Esophagus squamous epithelium (tissue), 5 donors: ENCODE results near the gene SPOCK1. TPM values are rescaled to one million over a fixed set of nuclear protein-coding genes. Genes with fewer than 3 reads are reported as not detected.
"Not testable (repeated sequence)": the region's sequence is repeated elsewhere in the genome, so short reads cannot be mapped to it uniquely, and the experiment has no call there.

Experiments
- DNase-seq: peaks from one replicate; lab custom pipeline; 2025; lab: John Stamatoyannopoulos, UW
- H3K27ac ChIP-seq, 4 donors: fragments of 200-600 bp; sonication (generic); one replicate each; pipeline ENCODE4 v1.5.1; 2016 to 2019; ENCODE audit warnings: mild to moderate bottlenecking in 1 of 4
- H3K27me3 ChIP-seq, 4 donors: fragments of 200-600 bp; sonication (generic); 1 replicate in 3 of 4; 2 replicates in 1 of 4; pipeline versions ENCODE4 v1.5.1 to v1.6.0; 2017 to 2021; ENCODE audit warnings: antibody characterized with exemption in 1 of 4
- H3K36me3 ChIP-seq, 3 donors: fragments of 200-600 bp; sonication (generic); one replicate each; pipeline ENCODE4 v1.5.1; 2016 to 2019
- H3K4me1 ChIP-seq, 3 donors: fragments of 200-600 bp; sonication (generic); one replicate each; pipeline ENCODE4 v1.5.1; 2017 to 2019
- H3K4me3 ChIP-seq, 4 donors: fragments of 200-600 bp; sonication (generic); 1 replicate in 3 of 4; 2 replicates in 1 of 4; pipeline ENCODE4 v1.5.1; 2016 to 2019; ENCODE audit warnings: mild to moderate bottlenecking in 2 of 4, moderate library complexity in 1 of 4
- H3K9me3 ChIP-seq, 3 donors: fragments of 200-600 bp; sonication (generic); one replicate each; pipeline ENCODE4 v1.5.1; 2016 to 2019
- POLR2A ChIP-seq, 4 donors: fragments of 450-650 bp; IDR thresholded peaks; one replicate each; pipeline ENCODE4 v1.6.1; 2017; ENCODE audit warnings: antibody characterized with exemption in 4 of 4, mild to moderate bottlenecking in 4 of 4, moderate library complexity in 3 of 4
- WGBS, 2 donors: methylation state at CpG; one replicate each; pipeline ENCODE4 v1.1.5; 2018; 5-methylcytosine and 5-hydroxymethylcytosine counted together
- intact Hi-C: fragments of 100-400 bp; cut with DNase I; formaldehyde crosslinking; loops from one replicate; pipeline ENCODE4 v1.15.0; 2022
- total RNA-seq, 4 donors: library from RNA; depleted of rRNA; stranded (reverse); fragments of >200 nt; gene quantifications; one replicate each; pipeline ENCODE4 v1.1.0, GENCODE V29; 2016
- TF ChIP-seq, protein P1 (sequence below), 6 experiments: fragments of 450-650 bp in 4 of 6; fragments of 200-600 bp in 2 of 6; sonication (generic) in 2 of 6; IDR thresholded peaks; one replicate each; pipeline ENCODE4 v1.5.1; 2016 to 2019; ENCODE audit warnings: antibody characterized with exemption in 6 of 6, mild to moderate bottlenecking in 4 of 6, moderate library complexity in 4 of 6
- donor health status: DM: yes; HTN: yes; CAD: no.

The SPOCK1 gene
- total RNA-seq, 4 donors from 2014 or later = 0.99 to 21.9 (median 8.1) TPM

GRCh38 chr5:137264041-137264440 is 235.1 kb downstream of the SPOCK1 start:
- intact Hi-C loops = no loop called here
- Histone ChIP-seq H3K4me3 (no peak overlapping the region), H3K36me3 (no peaks in the 10 kb centered on the region), H3K27me3 (peaks cover 0 to 12% (median 0%) of the 10 kb centered on the region in 4 donors), H3K27ac (no peak overlapping the region), H3K4me1 (no peaks in the 10 kb centered on the region), H3K9me3 (no peaks in the 10 kb centered on the region)
- no peak for DNase-seq
- WGBS, 2 donors = 88 to 90% methylated on average over 3 of the region's 3 CpGs
- TF ChIP-seq, protein P1, sequence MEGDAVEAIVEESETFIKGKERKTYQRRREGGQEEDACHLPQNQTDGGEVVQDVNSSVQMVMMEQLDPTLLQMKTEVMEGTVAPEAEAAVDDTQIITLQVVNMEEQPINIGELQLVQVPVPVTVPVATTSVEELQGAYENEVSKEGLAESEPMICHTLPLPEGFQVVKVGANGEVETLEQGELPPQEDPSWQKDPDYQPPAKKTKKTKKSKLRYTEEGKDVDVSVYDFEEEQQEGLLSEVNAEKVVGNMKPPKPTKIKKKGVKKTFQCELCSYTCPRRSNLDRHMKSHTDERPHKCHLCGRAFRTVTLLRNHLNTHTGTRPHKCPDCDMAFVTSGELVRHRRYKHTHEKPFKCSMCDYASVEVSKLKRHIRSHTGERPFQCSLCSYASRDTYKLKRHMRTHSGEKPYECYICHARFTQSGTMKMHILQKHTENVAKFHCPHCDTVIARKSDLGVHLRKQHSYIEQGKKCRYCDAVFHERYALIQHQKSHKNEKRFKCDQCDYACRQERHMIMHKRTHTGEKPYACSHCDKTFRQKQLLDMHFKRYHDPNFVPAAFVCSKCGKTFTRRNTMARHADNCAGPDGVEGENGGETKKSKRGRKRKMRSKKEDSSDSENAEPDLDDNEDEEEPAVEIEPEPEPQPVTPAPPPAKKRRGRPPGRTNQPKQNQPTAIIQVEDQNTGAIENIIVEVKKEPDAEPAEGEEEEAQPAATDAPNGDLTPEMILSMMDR (IDR thresholded peaks at IDR 0.05) = no peak

DNA sequence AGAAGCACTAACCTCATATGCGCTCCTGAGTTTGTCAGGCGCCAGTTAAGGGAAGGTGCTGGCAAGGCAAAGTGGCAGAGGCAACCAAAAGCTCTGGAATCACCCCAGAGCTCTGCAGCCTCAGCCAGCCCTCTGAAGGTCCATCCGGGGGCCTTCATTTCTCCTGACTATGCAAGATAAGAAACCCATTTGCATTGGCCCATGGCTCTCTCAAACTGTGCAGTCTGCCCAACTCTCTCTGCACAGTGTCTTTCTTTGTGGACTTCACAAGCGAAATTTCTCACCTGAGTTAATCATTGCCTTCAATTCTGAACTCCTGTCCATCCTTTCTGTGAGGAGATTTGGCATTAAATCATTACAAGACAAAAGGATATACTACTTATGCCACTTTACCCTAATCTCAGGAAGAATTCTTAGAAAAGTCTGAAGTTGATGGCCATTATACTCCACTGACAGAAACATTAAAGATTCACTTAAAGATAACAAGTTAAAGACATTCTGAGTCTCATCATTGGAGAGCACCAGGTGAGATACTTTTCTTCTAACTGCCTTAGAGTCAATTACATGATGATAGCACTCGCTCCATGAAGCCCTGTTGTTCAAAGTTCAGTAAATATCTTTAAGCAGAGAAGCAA is 235.6 kb downstream of the SPOCK1 start:
- TF ChIP-seq, protein P1 (IDR thresholded peaks at IDR 0.05) = no peak
- TF ChIP-seq POLR2A (IDR thresholded peaks at IDR 0.05) = no peak
- 57 to 68% methylated on average over 5 of the region's 5 CpGs for WGBS, 2 donors
- Histone ChIP-seq H3K4me3 (no peak overlapping the region), H3K36me3 (no peaks in the 10 kb centered on the region), H3K27ac (no peak overlapping the region), H3K4me1 (no peaks in the 10 kb centered on the region), H3K9me3 (no peaks in the 10 kb centered on the region), H3K27me3 (peaks cover 0 to 12% (median 0%) of the 10 kb centered on the region in 4 donors)
- no peak for DNase-seq
- intact Hi-C loops = no loop called here

GRCh38 chr5:137262818-137263217 is 236.3 kb downstream of the SPOCK1 start:
- DNase-seq = no peak
- Histone ChIP-seq H3K27me3 (peaks cover 0 to 12% (median 0%) of the 10 kb centered on the region in 4 donors), H3K4me1 (no peaks in the 10 kb centered on the region), H3K4me3 (no peak overlapping the region), H3K9me3 (no peaks in the 10 kb centered on the region), H3K36me3 (no peaks in the 10 kb centered on the region), H3K27ac (no peak overlapping the region)
- TF ChIP-seq, protein P1 (IDR thresholded peaks at IDR 0.05) = no peak
- no peak for TF ChIP-seq POLR2A (IDR thresholded peaks at IDR 0.05)
- intact Hi-C loops = no loop called here

DNA sequence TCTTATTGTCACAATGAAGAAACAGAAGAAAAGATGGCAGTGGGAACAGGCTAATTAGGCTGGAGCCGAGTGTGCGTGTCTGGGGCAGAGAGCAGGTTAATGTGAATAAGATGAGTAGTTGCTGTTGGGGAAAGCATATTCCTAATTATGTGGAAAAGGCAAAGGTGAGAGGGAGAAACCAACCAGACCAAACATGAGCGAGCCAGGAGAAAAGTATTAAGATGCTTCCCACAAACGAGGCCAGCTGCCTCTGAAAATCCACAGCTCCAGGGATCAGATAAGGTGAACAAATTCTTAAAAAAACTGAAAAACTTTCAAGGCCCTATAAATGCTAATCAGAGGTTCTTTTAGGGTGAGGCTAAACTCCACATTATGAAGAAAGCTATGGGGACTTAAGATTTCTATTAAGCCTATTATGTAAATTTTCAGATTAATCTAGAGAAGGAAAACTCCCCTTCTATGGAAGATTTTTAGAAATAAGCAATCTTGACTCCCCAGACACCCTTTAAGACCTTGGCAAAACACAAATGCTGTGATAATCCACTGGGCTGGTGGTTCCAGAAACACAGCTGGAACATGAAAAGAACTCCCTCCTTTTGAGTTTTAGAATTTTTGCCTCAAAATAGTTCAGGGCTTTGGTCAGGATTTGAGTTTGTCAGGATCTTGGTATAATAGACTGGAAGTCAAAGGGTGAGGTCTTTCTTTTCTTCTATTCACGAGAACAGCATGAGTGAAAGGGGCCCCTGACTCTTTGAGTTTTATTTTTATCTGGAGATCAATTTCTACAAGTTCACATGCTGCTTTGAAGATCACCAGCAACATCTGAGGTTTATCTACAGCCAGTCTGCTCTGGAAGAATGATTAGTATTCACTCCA is 238.1 kb downstream of the SPOCK1 start:
- 68 to 73% methylated on average over 5 of the region's 5 CpGs for WGBS, 2 donors
- intact Hi-C loops = no loop called here
- Histone ChIP-seq H3K27me3 (peaks cover 0 to 9% (median 0%) of the 10 kb centered on the region in 4 donors), H3K4me3 (no peak overlapping the region), H3K36me3 (no peaks in the 10 kb centered on the region), H3K9me3 (no peaks in the 10 kb centered on the region), H3K4me1 (no peaks in the 10 kb centered on the region), H3K27ac (peak overlapping the region in 2 of 4 donors; percentile 18 to 58)
- TF ChIP-seq POLR2A (IDR thresholded peaks at IDR 0.05) = no peak
- TF ChIP-seq, protein P1 (IDR thresholded peaks at IDR 0.05) = no peak
- DNase-seq = no peak

DNA sequence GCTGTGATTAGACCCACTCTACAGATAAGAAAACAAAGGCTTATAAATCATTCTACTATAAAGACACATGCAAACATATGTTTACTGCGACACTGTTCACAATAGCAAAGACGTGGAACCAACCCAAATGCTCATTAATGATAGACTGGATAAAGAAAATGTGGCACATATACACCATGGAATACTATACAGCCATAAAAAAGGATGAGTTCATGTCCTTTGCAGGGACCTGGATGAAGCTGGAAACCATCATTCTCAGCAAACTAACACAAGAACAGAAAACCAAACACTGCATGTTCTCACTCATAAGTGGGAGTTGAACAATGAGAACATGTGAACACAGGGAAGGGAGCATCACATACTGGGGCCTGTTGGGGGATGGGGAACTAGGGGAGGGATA is 240.0 kb downstream of the SPOCK1 start:
- DNase-seq, H3K9me3 ChIP-seq, H3K4me1 ChIP-seq, H3K4me3 ChIP-seq, H3K27me3 ChIP-seq, intact Hi-C loops, H3K36me3 ChIP-seq, H3K27ac ChIP-seq: not testable (repeated sequence)
- 86 to 89% methylated on average over 2 of the region's 2 CpGs for WGBS, 2 donors
